Astrocyte (in vitro differentiated cells and primary cell): ENCODE measurements around the gene GKN1. TPM values are rescaled to one million over a fixed set of nuclear protein-coding genes. Genes with fewer than 3 reads are reported as not detected.

ENCODE experiments used
- DNase-seq: peaks from one replicate; pipeline ENCODE4 v3.0.0-alpha.2; 2010; ENCODE audit warnings: low read depth
- FAIRE-seq: peaks from 2 replicates; lab custom pipeline; 2011; peaks lifted over from hg19 to GRCh38; lab: Jason Lieb, UNC
- H2AFZ ChIP-seq: 2 replicates; pipeline ENCODE4 v1.6.0; 2012; ENCODE audit warnings: low read depth, low read length, inconsistent platforms
- H3K27ac ChIP-seq: 2 replicates; pipeline ENCODE4 v1.5.1; 2011; ENCODE audit warnings: low read depth, low read length, inconsistent platforms
- H3K27me3 ChIP-seq: 2 replicates; pipeline ENCODE4 v1.6.0; 2011; ENCODE audit warnings: low read length, inconsistent platforms; ENCODE audit not compliant: insufficient read depth
- H3K36me3 ChIP-seq: 2 replicates; pipeline ENCODE4 v1.5.1; 2011; ENCODE audit warnings: low read length, inconsistent platforms; ENCODE audit not compliant: insufficient read depth
- H3K4me1 ChIP-seq: 2 replicates; pipeline ENCODE4 v1.5.1; 2011; ENCODE audit warnings: low read length, inconsistent platforms; ENCODE audit not compliant: insufficient read depth
- H3K4me2 ChIP-seq: 2 replicates; pipeline ENCODE4 v1.6.0; 2012; ENCODE audit warnings: low read length, inconsistent platforms
- H3K4me3 ChIP-seq: 2 replicates; pipeline ENCODE4 v1.5.1; 2011; ENCODE audit warnings: low read depth, mild to moderate bottlenecking, low read length, inconsistent platforms; ENCODE audit not compliant: insufficient read depth
- H3K79me2 ChIP-seq: 2 replicates; pipeline ENCODE4 v1.6.0; 2012; ENCODE audit warnings: mild to moderate bottlenecking, low read length, inconsistent platforms; ENCODE audit not compliant: insufficient read depth
- H3K9ac ChIP-seq: 2 replicates; pipeline ENCODE4 v1.6.0; 2012; ENCODE audit warnings: mild to moderate bottlenecking, low read length, inconsistent platforms
- H3K9me3 ChIP-seq: 2 replicates; pipeline ENCODE4 v1.5.1; 2012; ENCODE audit warnings: low read depth, mild to moderate bottlenecking, low read length, inconsistent platforms; ENCODE audit not compliant: insufficient read depth
- H4K20me1 ChIP-seq: 2 replicates; pipeline ENCODE4 v1.6.0; 2012; ENCODE audit warnings: low read length, inconsistent platforms; ENCODE audit not compliant: insufficient read depth
- H3K27ac Mint-ChIP-seq: one replicate; pipeline ENCODE4 v1.8.0; 2021; ENCODE audit warnings: mild to moderate bottlenecking, mixed read lengths; ENCODE audit not compliant: unreplicated experiment
- H3K27me3 Mint-ChIP-seq: one replicate; pipeline ENCODE4 v1.8.0; 2021; ENCODE audit warnings: low read depth, mixed read lengths; ENCODE audit not compliant: unreplicated experiment
- H3K36me3 Mint-ChIP-seq: one replicate; pipeline ENCODE4 v1.8.0; 2021; ENCODE audit warnings: low read depth, mixed read lengths; ENCODE audit not compliant: unreplicated experiment
- H3K4me1 Mint-ChIP-seq: one replicate; pipeline ENCODE4 v1.8.0; 2021; ENCODE audit warnings: low read depth, mixed read lengths; ENCODE audit not compliant: unreplicated experiment
- H3K4me3 Mint-ChIP-seq: one replicate; pipeline ENCODE4 v1.8.0; 2021; ENCODE audit warnings: mild to moderate bottlenecking, moderate library complexity, mixed read lengths; ENCODE audit not compliant: unreplicated experiment
- H3K9me3 Mint-ChIP-seq: one replicate; pipeline ENCODE4 v1.8.0; 2021; ENCODE audit warnings: mild to moderate bottlenecking, mixed read lengths; ENCODE audit not compliant: unreplicated experiment
- CTCF ChIP-seq: IDR thresholded peaks from 2 replicates; pipeline ENCODE4 v1.5.1; 2011; ENCODE audit warnings: low read depth, mild to moderate bottlenecking, inconsistent platforms, low read length, moderate library complexity; ENCODE audit not compliant: insufficient read depth
- EZH2 ChIP-seq: IDR thresholded peaks from 2 replicates; pipeline ENCODE4 v1.6.1; 2012; ENCODE audit warnings: mild to moderate bottlenecking, low read length, inconsistent platforms; ENCODE audit not compliant: insufficient read depth
- total RNA-seq: library from RNA; stranded (reverse); gene quantifications from 2 replicates; pipeline ENCODE4 v1.2.1, GENCODE V29; 2021

Gene GKN1
- total RNA-seq, 1 donor from 2014 or later: not detected

GRCh38 chr2:68992341-68992740 lies 17.9 kb downstream of the GKN1 start:
- FAIRE-seq: no peak
- no peak overlapping the region for H3K9ac ChIP-seq
- DNase-seq: no peak
- H3K4me3 ChIP-seq: no peak overlapping the region
- H3K27me3 ChIP-seq: peaks cover 2% of the 10 kb centered on the region
- no peak overlapping the region for H3K27ac Mint-ChIP-seq
- peaks cover 6% of the 10 kb centered on the region for H3K9me3 Mint-ChIP-seq
- TF ChIP-seq CTCF: no peak
- TF ChIP-seq EZH2: no peak
- H3K9me3 ChIP-seq: no peaks in the 10 kb centered on the region
- no peaks in the 10 kb centered on the region for H3K36me3 Mint-ChIP-seq
- H3K27me3 Mint-ChIP-seq: peaks cover 7% of the 10 kb centered on the region
- no peak overlapping the region for H3K27ac ChIP-seq
- peaks cover 4% of the 10 kb centered on the region for H3K4me1 ChIP-seq
- no peak overlapping the region for H3K4me3 Mint-ChIP-seq
- no peaks in the 10 kb centered on the region for H3K36me3 ChIP-seq
- H3K4me2 ChIP-seq: no peak overlapping the region
- no peaks in the 10 kb centered on the region for H4K20me1 ChIP-seq
- H3K4me1 Mint-ChIP-seq: peaks cover 3% of the 10 kb centered on the region
- no peaks in the 10 kb centered on the region for H3K79me2 ChIP-seq
- no peak overlapping the region for H2AFZ ChIP-seq

DNA sequence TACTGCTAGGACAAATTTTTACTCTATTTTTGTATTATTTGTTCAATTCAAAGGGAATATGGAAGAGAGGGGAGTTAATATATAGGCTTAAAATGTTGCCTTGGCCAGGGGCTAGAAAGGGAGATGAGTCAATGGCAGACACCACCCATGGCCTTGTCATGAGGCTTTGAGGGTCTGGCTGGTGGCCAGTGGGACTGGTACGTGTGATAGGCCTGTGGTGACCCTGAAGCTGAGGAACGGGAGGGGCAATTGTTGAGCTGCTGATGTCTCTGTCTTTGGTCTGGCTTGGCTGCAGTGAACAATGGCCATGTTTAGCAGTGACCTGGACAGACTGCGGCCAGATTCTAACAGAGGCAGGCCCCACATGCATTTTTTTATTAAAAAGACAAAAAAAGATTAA lies 18.5 kb downstream of the GKN1 start:
- Histone ChIP-seq H3K36me3 (no peaks in the 10 kb centered on the region), H3K9ac (no peak overlapping the region), H3K9me3 (no peaks in the 10 kb centered on the region), H4K20me1 (no peaks in the 10 kb centered on the region), H3K79me2 (no peaks in the 10 kb centered on the region), H3K27me3 (peaks cover 2% of the 10 kb centered on the region), H3K4me2 (no peak overlapping the region), H3K4me1 (peaks cover 4% of the 10 kb centered on the region), H3K4me3 (no peak overlapping the region), H2AFZ (no peak overlapping the region), H3K27ac (no peak overlapping the region)
- Mint-ChIP-seq H3K4me1 (peaks cover 3% of the 10 kb centered on the region), H3K27me3 (peaks cover 7% of the 10 kb centered on the region), H3K9me3 (peaks cover 6% of the 10 kb centered on the region), H3K27ac (no peak overlapping the region), H3K4me3 (no peak overlapping the region), H3K36me3 (no peaks in the 10 kb centered on the region)
- no peak for FAIRE-seq
- DNase-seq: no peak
- no peak for TF ChIP-seq EZH2

DNA sequence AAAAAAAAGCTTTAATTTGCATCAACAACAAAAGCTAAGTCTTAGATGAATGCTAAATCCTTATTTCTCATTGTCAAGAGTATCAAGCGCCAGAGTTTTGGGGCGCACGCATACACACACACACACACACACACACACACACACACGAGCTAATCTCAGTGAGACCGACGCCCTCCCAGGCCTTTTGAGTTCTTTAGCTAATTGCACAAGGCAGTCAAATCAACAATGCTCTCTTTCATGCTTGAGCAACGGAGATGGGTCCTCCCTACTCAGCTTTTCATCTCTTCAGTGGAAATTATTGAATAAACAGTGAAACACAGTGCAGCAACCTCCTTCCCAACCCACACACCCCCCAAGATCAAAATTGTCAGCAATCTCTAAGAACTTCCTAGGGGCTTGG lies 19.2 kb downstream of the GKN1 start:
- no peaks in the 10 kb centered on the region for H4K20me1 ChIP-seq
- H3K27me3 ChIP-seq: peaks cover 2% of the 10 kb centered on the region
- DNase-seq (no peak), FAIRE-seq (no peak)
- no peak overlapping the region for H3K9ac ChIP-seq
- H2AFZ ChIP-seq: no peak overlapping the region
- H3K36me3 ChIP-seq: no peaks in the 10 kb centered on the region
- no peaks in the 10 kb centered on the region for H3K79me2 ChIP-seq
- H3K4me3 ChIP-seq: no peak overlapping the region
- H3K4me2 ChIP-seq: no peak overlapping the region
- TF ChIP-seq EZH2 (no peak), CTCF (no peak)
- Mint-ChIP-seq H3K27me3 (peaks cover 7% of the 10 kb centered on the region), H3K36me3 (no peaks in the 10 kb centered on the region), H3K4me1 (peaks cover 3% of the 10 kb centered on the region), H3K4me3 (no peak overlapping the region), H3K27ac (no peak overlapping the region), H3K9me3 (peaks cover 6% of the 10 kb centered on the region)
- H3K4me1 ChIP-seq: peaks cover 4% of the 10 kb centered on the region
- no peak overlapping the region for H3K27ac ChIP-seq
- no peaks in the 10 kb centered on the region for H3K9me3 ChIP-seq
